ENCODE measurements around the gene GTSE1.

The GTSE1 gene

GRCh38 chr22:46275455-46276122 is 21.1 kb upstream of the GTSE1 start:
- no peak for DNase-seq

- DNase-seq = no peak
Measured at GRCh38 chr22:46276563-46276962, 20.1 kb upstream of the GTSE1 start.

GRCh38 chr22:46278656-46279645 is 17.7 kb upstream of the GTSE1 start:
- DNase-seq = peak; percentile 45

- DNase-seq = no peak
Measured at GRCh38 chr22:46280063-46280817, 16.4 kb upstream of the GTSE1 start.

- DNase-seq = peak; percentile 50
Measured at GRCh38 chr22:46280999-46281623, 15.6 kb upstream of the GTSE1 start.

GRCh38 chr22:46281866-46282678 is 14.6 kb upstream of the GTSE1 start:
- no peak for DNase-seq

GRCh38 chr22:46286006-46286405 is 10.7 kb upstream of the GTSE1 start:
- no peak for DNase-seq

- DNase-seq = no peak
Measured at GRCh38 chr22:46286941-46287872, 9.5 kb upstream of the GTSE1 start.

GRCh38 chr22:46287873-46288751 is 8.6 kb upstream of the GTSE1 start:
- DNase-seq = peak; percentile 47

GRCh38 chr22:46288846-46289243 is 7.8 kb upstream of the GTSE1 start:
- no peak for DNase-seq

- DNase-seq = peak; percentile 50
Measured at GRCh38 chr22:46289244-46289891, 7.3 kb upstream of the GTSE1 start.

GRCh38 chr22:46290121-46290842 is 6.4 kb upstream of the GTSE1 start:
- DNase-seq = no peak

GRCh38 chr22:46290843-46291785 is 5.6 kb upstream of the GTSE1 start:
- DNase-seq = no peak

- DNase-seq = no peak
Measured at GRCh38 chr22:46292173-46292572, 4.5 kb upstream of the GTSE1 start.

GRCh38 chr22:46292732-46293131 is 3.9 kb upstream of the GTSE1 start:
- no peak for DNase-seq

GRCh38 chr22:46293577-46294260 is 3.0 kb upstream of the GTSE1 start:
- DNase-seq = peak; percentile 65

GRCh38 chr22:46294784-46295183 is 1.9 kb upstream of the GTSE1 start:
- no peak for DNase-seq
